H9 (cell line): Measurements from ENCODE around the gene PHOX2A. TPM values are rescaled to one million over a fixed set of nuclear protein-coding genes. Genes with fewer than 3 reads are reported as not detected.

Source experiments
- DNase-seq: peaks from one replicate; pipeline ENCODE4 v3.0.0-alpha.2; 2017
- H2AFZ ChIP-seq: one replicate; pipeline ENCODE4 v1.6.1; 2013; ENCODE audit warnings: mild to moderate bottlenecking, low read length, control low read depth, moderate library complexity
- H2AK5ac ChIP-seq: 2 replicates; pipeline ENCODE4 v1.6.1; 2013; ENCODE audit warnings: low read length, control low read depth, mixed read lengths; ENCODE audit not compliant: insufficient read length
- H2BK120ac ChIP-seq: one replicate; pipeline ENCODE4 v1.6.1; 2013; ENCODE audit warnings: low read depth, mild to moderate bottlenecking, low read length, control low read depth, inconsistent platforms; ENCODE audit not compliant: poor library complexity, severe bottlenecking
- H2BK12ac ChIP-seq: 2 replicates; pipeline ENCODE4 v1.6.1; 2013; ENCODE audit warnings: low read length, control low read depth, mixed read lengths, low read depth; ENCODE audit not compliant: insufficient read length
- H2BK15ac ChIP-seq: 2 replicates; pipeline ENCODE4 v1.6.1; 2013; ENCODE audit warnings: low read depth, low read length, control low read depth
- H2BK20ac ChIP-seq: one replicate; pipeline ENCODE4 v1.6.1; 2013; ENCODE audit warnings: low read depth, mild to moderate bottlenecking, low read length, control low read depth, inconsistent platforms; ENCODE audit not compliant: poor library complexity, severe bottlenecking
- H2BK5ac ChIP-seq: 2 replicates; pipeline ENCODE4 v1.6.1; 2013; ENCODE audit warnings: low read length, control low read depth, mixed read lengths; ENCODE audit not compliant: insufficient read length
- H3K14ac ChIP-seq: 2 replicates; pipeline ENCODE4 v1.6.1; 2013; ENCODE audit warnings: low read length, control low read depth; ENCODE audit not compliant: insufficient read depth
- H3K18ac ChIP-seq: 2 replicates; pipeline ENCODE4 v1.6.1; 2013; ENCODE audit warnings: low read depth, mild to moderate bottlenecking, mixed read lengths, low read length, control low read depth; ENCODE audit not compliant: insufficient read length
- H3K23ac ChIP-seq: 2 replicates; pipeline ENCODE4 v1.6.1; 2013; ENCODE audit warnings: low read length, control low read depth, mixed read lengths, low read depth; ENCODE audit not compliant: insufficient read length
- H3K23me2 ChIP-seq: 2 replicates; pipeline ENCODE4 v1.6.1; 2013; ENCODE audit warnings: low read depth, mild to moderate bottlenecking, mixed read lengths, low read length, control low read depth; ENCODE audit not compliant: insufficient read length, poor library complexity, severe bottlenecking
- H3K27ac ChIP-seq: 2 replicates; pipeline ENCODE4 v1.5.1; 2013; ENCODE audit warnings: low read length, control low read depth, mixed read lengths, low read depth; ENCODE audit not compliant: insufficient read length
- H3K27me3 ChIP-seq: 2 replicates; pipeline ENCODE4 v1.6.1; 2013; ENCODE audit warnings: low read length, control low read depth, inconsistent platforms; ENCODE audit not compliant: insufficient read depth
- H3K4ac ChIP-seq: 2 replicates; pipeline ENCODE4 v1.6.1; 2013; ENCODE audit warnings: low read depth, mild to moderate bottlenecking, control low read depth, inconsistent platforms, low read length, moderate library complexity
- H3K4me1 ChIP-seq: 2 replicates; pipeline ENCODE4 v1.6.1; 2013; ENCODE audit warnings: low read length, control low read depth, inconsistent platforms; ENCODE audit not compliant: insufficient read depth
- H3K4me2 ChIP-seq: 2 replicates; pipeline ENCODE4 v1.6.1; 2013; ENCODE audit warnings: low read length, control low read depth, mixed read lengths; ENCODE audit not compliant: insufficient read length, insufficient read depth
- H3K56ac ChIP-seq: 2 replicates; pipeline ENCODE4 v1.6.1; 2013; ENCODE audit warnings: low read depth, mild to moderate bottlenecking, mixed read lengths, low read length, control low read depth; ENCODE audit not compliant: insufficient read length
- H3K79me1 ChIP-seq: 2 replicates; pipeline ENCODE4 v1.6.1; 2013; ENCODE audit warnings: low read depth, mild to moderate bottlenecking, moderate library complexity, low read length, control low read depth, inconsistent platforms; ENCODE audit not compliant: insufficient read depth, poor library complexity, severe bottlenecking
- H3K79me2 ChIP-seq: 2 replicates; pipeline ENCODE4 v1.6.1; 2013; ENCODE audit warnings: low read length, control low read depth, inconsistent platforms; ENCODE audit not compliant: insufficient read depth
- H3K9ac ChIP-seq: 2 replicates; pipeline ENCODE4 v1.6.1; 2013; ENCODE audit warnings: low read length, control low read depth, mixed read lengths; ENCODE audit not compliant: insufficient read length; ENCODE audit errors: extremely low read depth
- H3K9me3 ChIP-seq: one replicate; pipeline ENCODE4 v1.6.1; 2013; ENCODE audit warnings: low read depth, low read length, inconsistent platforms; ENCODE audit not compliant: control insufficient read depth
- H3T11ph ChIP-seq: one replicate; pipeline ENCODE4 v1.6.1; 2013; ENCODE audit warnings: mild to moderate bottlenecking, low read length, control low read depth, inconsistent platforms
- H4K20me1 ChIP-seq: one replicate; pipeline ENCODE4 v1.6.1; 2013; ENCODE audit not compliant: control insufficient read depth, insufficient read length, insufficient read depth
- H4K5ac ChIP-seq: 2 replicates; pipeline ENCODE4 v1.6.1; 2013; ENCODE audit warnings: low read depth, mild to moderate bottlenecking, mixed read lengths, low read length, control low read depth; ENCODE audit not compliant: insufficient read length
- H4K8ac ChIP-seq: replicated peaks from 2 replicates; pipeline ENCODE4 v1.6.1; 2013; ENCODE audit warnings: low read length, control low read depth, mixed read lengths, low read depth; ENCODE audit not compliant: insufficient read length
- H4K91ac ChIP-seq: 2 replicates; pipeline ENCODE4 v1.6.1; 2013; ENCODE audit warnings: low read depth, mild to moderate bottlenecking, moderate library complexity, mixed read lengths, low read length, control low read depth; ENCODE audit not compliant: insufficient read length
- H3K27ac Mint-ChIP-seq, 3 experiments: 2 replicates in 2 of 3; 3 replicates in 1 of 3; pipeline ENCODE4 v1.8.0; 2020 to 2021; ENCODE audit warnings: mixed read lengths in 3 of 3, mild to moderate bottlenecking in 1 of 3, moderate library complexity in 1 of 3
- H3K27me3 Mint-ChIP-seq: 2 replicates; pipeline ENCODE4 v1.8.0; 2021; ENCODE audit warnings: low read depth, mild to moderate bottlenecking, moderate library complexity, mixed read lengths
- H3K36me3 Mint-ChIP-seq, 3 experiments: 2 replicates in 2 of 3; 3 replicates in 1 of 3; pipeline ENCODE4 v1.8.0; 2020 to 2021; ENCODE audit warnings: low read depth in 3 of 3, mixed read lengths in 3 of 3; ENCODE audit not compliant: insufficient read depth in 1 of 3
- H3K4me1 Mint-ChIP-seq, 2 experiments: 2 replicates each; pipeline ENCODE4 v1.8.0; 2020; ENCODE audit warnings: mixed read lengths in 2 of 2
- H3K4me3 Mint-ChIP-seq, 2 experiments: 2 replicates in 1 of 2; 3 replicates in 1 of 2; pipeline ENCODE4 v1.8.0; 2020 to 2021; ENCODE audit warnings: mild to moderate bottlenecking in 2 of 2, mixed read lengths in 2 of 2, moderate library complexity in 1 of 2
- H3K9me3 Mint-ChIP-seq, 2 experiments: 2 replicates in 1 of 2; 3 replicates in 1 of 2; pipeline ENCODE4 v1.8.0; 2020; ENCODE audit warnings: mild to moderate bottlenecking in 2 of 2, mixed read lengths in 2 of 2, moderate library complexity in 1 of 2
- CTCF ChIP-seq: fragments of 200-600 bp; sonication (generic); conservative IDR thresholded peaks from 3 replicates; pipeline ENCODE4 v1.8.0; 2021; ENCODE audit warnings: antibody characterized with exemption, mild to moderate bottlenecking
- WGBS: extraction: QIAGEN DNeasy Blood & Tissue Kit; methylation state at CpG from one replicate; pipeline ENCODE4 v1.1.7; 2013; ENCODE audit warnings: missing lambda C conversion rate, low lambda C conversion rate, mixed read lengths; ENCODE audit not compliant: insufficient read length; ENCODE audit errors: extremely low coverage; 5-methylcytosine and 5-hydroxymethylcytosine counted together
- total RNA-seq: library from RNA; stranded (reverse); gene quantifications from 2 replicates; pipeline ENCODE4 v1.2.1, GENCODE V29; 2021

Gene PHOX2A
- total RNA-seq, 1 experiment from 2014 or later, result 1.4 TPM

- H3K4ac ChIP-seq, result no peak overlapping the region
- H2BK120ac ChIP-seq, result no peak overlapping the region
- no CpG with 5 or more reads among the region's 8 CpGs for WGBS
- H3K14ac ChIP-seq, result no peak overlapping the region
- Mint-ChIP-seq H3K4me3 (no peak overlapping the region), H3K4me1 (peaks cover 12 to 19% of the 10 kb centered on the region in 2 experiments), H3K9me3 (no peaks in the 10 kb centered on the region), H3K36me3 (peaks cover 36 to 84% (median 80%) of the 10 kb centered on the region in 3 experiments; a peak in 6 of 7 replicates), H3K27ac (no peak overlapping the region; a peak in 1 of 7 replicates), H3K27me3 (no peaks in the 10 kb centered on the region)
- no peak overlapping the region for H2AK5ac ChIP-seq
- H4K20me1 ChIP-seq, result peaks cover 2% of the 10 kb centered on the region
- H3K9me3 ChIP-seq, result no peaks in the 10 kb centered on the region
- H3K79me2 ChIP-seq, result peaks cover 4% of the 10 kb centered on the region; the same call in 1 of the 2 replicates
- H2BK5ac ChIP-seq, result no peak overlapping the region
- no peak overlapping the region for H3K9ac ChIP-seq
- H4K5ac ChIP-seq, result no peak overlapping the region
- H3K23ac ChIP-seq, result no peak overlapping the region
- no peak overlapping the region for H3K27ac ChIP-seq
- no peak overlapping the region for H4K91ac ChIP-seq
- H3K27me3 ChIP-seq, result no peaks in the 10 kb centered on the region
- H2BK15ac ChIP-seq, result no peak overlapping the region
- H3K4me2 ChIP-seq, result no peak overlapping the region
- no peak overlapping the region for H3K18ac ChIP-seq
- peaks cover 9% of the 10 kb centered on the region for H3K23me2 ChIP-seq
- no peaks in the 10 kb centered on the region; the same call in 1 of the 2 replicates for H3K4me1 ChIP-seq
- peaks cover 3% of the 10 kb centered on the region for H3K79me1 ChIP-seq
- H2AFZ ChIP-seq, result no peak overlapping the region
- H3T11ph ChIP-seq, result no peak overlapping the region
- no peak overlapping the region for H3K56ac ChIP-seq
- H2BK12ac ChIP-seq, result no peak overlapping the region
- DNase-seq, result no peak
- no peak overlapping the region for H4K8ac ChIP-seq
- no peak overlapping the region for H2BK20ac ChIP-seq
- no peak for TF ChIP-seq CTCF
These were observed 14.5 kb downstream of the PHOX2A start for GRCh38 chr11:72229336-72229924.
